Stimulated activated CD4-positive, alpha-beta T cell treated with anti-CD3 and anti-CD28 coated beads, Interleukin-4, amount 100 ng/mL, for 1 hour (primary cell): ENCODE data around the gene STN1.

ENCODE experiments used
- DNase-seq: peaks from one replicate; pipeline ENCODE4 v3.0.0-alpha.2; 2020

Gene STN1

DNA sequence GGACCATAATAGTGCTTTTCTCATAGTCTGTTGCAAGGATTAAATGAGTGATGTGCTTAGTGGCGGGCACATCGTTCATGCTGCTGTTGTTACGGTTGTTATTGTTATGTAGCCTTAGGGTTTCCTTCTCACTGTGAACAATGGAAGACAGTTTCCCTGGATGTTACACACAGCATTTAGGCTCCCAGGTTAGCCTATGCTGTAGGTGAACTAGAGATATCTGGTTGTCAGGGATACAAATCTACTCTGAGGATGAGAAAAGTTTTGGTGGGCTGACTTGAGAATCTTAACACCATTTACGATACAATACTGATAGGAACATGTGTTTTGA lies 77.3 kb downstream of the STN1 start:
- no peak for DNase-seq

DNA sequence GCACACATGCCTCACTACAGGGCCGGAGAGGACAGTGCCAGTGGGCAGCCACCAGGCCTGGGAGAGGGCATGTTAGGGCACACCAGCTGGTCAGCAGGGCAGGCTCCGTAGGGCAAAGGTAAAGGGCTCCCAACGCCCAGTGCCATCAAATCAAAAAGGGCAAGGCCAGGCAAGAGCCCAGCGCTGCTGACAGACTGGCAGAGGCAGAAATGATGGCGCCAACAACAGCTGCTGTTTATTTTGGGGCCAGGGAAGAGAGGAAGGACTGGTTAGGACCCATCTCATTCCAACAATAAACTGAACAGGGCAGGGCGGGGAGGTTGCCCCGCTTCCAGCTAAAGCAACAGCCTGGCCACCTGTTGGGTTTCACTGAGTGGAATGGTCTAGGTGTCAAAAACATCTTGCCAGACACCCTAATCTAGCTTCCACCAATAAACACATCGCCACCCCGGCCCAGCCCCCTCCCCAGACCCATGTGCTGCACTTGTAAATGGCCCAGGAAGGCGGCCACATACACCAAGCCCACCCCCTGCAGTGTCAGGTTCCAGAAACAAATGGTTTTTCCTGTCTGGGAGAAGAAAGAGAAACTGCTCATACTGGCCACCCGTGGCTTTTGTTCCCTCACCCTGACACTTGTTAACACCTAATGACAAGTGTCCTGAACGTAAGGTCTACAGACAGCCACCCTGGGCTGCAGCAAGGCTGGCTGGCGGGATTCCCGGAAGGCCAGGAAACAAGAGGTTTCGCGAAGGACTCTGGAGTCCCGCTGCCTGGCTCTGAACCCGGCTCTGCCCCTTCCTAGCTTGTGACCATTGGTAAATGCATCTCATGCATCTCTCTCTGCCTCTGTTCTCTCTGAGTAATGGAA lies 77.9 kb downstream of the STN1 start:
- no peak for DNase-seq

DNA sequence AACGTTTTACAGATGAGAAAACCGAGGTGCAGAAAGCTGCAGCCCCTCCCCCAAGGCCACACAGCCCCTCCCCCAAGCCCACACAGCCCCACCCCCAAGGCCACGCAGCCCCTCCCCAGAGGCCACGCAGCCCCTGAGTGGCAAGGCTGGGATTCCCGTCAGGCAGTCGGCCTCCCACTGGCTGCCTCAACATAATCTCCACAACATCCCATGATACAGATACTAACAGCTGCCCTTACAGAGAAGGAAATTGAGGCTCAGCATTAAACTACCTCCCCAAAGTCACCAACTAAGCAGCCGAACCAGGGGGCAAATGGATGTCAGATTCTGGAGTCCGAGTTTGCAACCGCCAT lies 78.5 kb downstream of the STN1 start:
- DNase-seq: no peak

DNA sequence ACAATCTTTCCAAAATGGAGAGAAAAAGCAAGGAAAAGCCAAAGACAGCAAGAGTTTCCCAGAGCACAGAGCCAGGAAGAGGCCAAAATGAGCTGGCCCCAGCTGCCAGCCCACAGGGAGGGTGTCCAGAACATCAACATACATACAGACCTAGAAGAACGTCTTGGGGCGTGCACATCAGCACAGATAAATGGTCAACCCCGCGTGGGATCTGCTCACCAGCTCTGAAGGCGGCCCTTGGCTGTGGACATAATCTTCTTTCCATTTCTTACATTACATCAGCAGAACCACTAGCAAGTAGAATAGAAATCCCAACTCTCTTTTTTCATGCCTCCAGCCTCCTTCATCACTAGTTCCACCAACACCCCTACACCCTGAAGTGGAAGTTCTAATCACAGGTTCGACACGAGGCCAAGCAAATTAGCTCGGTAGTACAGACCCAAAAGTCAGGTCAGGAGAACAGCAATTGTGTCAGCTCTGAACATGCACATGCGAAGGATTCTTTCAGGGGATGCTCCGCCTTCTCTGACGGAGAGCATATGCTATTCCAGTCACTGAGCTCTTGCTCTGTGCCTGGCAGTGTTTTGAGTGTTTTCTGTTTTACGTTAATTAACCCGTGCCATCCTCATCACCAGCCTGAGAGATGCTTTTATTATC lies 79.0 kb downstream of the STN1 start:
- no peak for DNase-seq

DNA sequence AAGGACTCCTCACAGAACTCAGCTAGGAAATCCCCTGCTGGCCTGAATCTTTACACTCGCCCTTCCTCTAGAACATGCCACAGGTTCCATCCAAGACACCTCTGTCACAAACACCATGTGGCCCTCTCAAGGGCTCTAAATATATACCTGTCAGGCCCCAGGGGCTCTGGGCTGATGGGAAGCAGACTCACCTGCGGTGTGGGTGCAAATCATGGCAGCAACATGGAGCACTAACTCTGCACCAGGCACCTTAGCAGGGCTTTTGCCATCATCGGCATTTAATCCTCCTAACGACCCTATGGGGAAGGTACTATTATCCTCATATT lies 80.0 kb downstream of the STN1 start:
- DNase-seq: no peak

DNA sequence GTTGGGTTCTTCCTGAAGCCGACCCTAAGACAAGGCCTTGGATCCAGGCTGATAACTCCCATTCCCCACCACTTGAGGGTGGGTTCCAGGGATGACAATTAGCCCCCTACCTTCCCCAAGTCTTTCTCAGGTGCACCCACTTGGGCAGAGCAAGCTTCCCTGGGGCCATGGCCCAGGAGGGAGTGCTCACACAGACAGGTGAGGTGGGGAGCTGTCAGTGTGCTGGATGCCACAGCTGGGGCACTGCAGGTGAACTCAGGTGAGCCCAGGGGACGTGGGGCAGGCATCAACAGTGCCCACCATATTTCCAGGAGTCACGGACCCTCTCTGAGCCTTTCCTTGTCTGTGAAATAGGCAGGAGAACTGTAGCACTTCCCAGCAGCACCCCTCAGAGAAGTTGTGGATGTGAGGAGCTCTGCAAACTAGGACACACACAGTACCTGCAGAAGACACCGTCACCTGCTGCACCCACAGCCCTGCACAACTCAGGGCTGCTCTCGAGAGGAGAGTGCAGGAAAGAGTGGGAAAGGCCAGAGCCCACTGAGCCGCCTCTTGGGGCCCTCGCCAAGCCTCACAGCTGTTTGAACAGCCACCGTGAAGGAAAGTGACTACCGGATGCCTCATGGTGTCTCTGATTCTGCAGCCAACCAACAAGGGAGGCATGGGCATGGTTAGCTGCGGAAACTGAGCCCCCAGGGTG lies 80.5 kb downstream of the STN1 start:
- no peak for DNase-seq

DNA sequence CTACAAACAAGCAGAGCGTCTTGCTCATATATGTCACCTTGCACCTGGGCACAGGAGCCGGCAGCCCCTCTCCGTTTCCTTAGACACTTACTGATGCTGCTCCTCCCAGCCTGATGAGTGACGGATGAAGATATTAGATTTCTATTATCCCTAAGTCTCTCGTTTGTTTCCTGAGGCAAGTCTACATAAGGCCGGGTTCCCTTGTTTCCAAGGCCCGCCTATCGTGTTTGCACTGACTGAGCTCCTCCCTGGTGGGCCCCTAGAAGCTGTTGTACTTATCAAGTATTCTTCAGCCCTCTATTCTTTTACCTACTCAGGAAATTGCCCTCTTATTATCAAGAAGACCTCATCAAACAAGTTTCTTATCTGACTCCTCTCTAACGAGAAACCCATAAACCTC lies 81.1 kb downstream of the STN1 start:
- no peak for DNase-seq

DNA sequence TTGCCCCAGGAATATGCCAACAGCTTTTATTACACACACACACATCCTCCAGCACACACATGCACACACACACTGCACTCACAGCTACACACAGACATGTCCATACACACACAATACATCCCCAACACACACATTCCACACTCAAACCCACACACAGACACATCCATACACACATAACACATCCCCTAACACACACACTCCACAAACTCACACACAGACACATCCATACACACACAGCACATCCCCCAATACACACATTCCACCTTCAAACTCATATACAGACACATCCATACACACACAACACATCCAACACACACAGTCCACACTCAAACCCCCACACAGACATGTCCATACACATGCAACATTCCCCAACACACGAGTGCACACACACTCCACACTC lies 81.7 kb downstream of the STN1 start:
- no peak for DNase-seq

DNA sequence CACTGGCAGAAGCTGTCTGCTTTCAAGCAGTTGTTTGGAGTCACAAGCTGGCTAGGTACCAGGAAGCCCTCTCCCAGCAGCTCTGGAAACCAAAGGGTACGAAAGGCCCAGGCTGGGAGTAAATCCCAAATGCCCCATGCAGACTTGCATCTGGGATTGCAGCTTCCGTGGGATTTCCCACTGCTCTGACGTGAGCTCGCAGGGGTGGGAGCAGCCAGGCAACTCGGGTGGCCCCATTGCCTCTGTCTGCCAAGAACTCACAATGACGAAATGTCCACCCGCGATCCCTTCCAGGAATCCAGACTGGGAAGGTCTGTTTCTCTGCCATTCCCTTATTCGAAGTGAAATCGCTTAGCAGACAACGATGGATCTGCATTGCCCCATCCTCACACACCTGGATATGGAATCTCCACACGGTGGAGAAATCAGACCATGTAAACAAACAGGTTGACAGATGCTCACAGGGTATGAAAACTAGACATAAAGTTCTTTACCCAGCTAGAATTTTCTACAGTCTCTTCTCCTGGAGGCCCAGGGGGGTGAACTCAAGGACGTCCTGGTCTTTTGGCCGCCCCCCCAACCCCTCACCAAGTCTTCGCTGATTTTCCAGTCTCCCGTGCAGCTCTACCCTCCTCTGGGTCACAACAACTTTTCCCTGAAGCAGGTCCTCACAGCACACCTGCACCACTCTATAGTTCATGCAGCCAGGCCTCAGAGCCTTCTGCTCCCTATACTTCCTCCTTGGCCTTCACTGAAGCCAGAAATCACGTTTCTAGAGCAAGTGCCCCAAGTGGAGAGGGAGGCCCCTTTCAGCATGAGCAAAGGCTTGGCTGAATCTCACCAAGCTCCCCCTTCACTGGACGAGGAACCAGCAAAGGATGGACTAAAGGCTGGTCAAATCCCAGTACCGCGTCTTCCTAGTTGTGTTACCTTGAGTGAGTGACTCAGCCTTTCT lies 82.6 kb downstream of the STN1 start:
- no peak for DNase-seq

DNA sequence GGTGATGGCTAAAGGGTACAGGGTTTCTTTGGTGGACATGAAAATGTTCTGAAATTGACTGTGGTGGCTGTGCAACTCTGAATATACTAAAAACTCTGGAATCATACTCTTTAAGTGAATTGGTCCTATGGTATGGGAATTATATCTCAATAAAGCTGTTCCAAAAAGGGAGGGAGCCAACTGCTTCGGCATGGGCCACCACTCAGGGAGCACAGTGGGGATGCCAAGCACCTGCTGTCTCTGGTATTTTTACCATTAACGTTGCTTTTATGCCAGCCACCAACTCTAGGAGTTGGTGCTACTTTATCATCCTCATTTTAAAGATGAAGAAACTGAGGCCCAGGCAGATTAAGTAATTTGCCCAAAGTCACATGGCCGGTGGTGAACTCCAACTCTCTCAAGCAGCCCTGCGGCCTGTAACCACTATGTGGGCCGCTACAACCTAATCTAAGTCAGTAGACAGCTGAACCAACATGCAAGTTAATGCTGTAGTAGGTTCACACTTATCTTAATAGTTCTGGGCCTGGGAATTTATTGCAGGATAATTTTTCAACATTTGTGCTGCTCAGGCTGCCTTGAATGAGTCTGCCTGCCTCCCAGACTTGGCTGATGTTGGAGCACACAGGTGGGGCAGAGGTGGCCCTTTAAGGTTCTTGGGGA lies 83.4 kb downstream of the STN1 start:
- no peak for DNase-seq

DNA sequence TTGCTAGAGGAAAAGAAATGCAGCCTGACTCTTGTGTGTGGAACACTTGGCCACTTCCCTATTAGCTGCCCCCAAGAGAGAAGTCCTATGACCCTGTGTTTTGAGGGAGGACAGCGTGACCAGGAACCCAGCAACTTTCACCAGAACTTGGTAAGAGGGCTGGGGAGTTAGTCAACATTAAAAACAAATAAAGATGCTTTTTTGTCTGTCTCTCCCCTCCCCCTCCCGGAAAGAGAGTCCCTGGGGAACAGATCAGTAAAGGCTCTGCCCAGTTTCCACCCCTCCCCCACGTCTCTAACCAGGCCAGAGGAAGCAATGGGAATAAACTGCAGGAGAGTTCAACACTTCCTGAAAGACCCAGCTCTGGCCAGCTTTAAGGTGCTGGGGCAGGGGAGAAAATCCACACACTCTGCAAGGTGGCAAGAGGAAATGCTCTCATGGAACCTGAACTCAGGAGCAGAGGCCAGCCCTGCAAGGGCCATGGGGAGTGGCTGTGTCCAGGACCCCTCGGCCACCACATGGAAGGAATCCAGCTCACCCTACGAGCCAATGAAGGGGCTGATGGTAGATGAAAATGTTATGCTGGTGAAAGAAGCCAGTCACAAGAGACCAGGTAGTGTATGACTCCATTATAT lies 84.1 kb downstream of the STN1 start:
- no peak for DNase-seq

DNA sequence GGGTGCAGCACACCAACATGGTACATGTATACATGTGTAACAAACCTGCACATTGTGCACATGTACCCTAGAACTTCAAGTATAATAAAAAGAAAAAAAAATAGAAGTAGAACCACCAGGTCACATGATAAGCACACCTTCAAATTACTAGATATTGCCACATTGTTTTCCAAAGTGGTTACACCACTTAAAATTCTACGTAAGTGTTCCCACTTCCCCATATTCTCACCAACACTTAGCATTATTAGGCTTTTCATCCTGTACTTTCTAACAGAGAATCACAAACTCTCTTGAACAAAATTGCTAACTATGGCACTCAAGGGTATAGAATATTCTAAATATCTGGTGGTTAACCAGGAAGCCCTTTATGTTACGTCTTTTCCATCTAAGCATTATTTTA lies 85.2 kb downstream of the STN1 start:
- no peak for DNase-seq
